Measurements from ENCODE around the gene SERPINF2. TPM values are rescaled to one million over a fixed set of nuclear protein-coding genes. Genes with fewer than 3 reads are reported as not detected.

The SERPINF2 gene
- total RNA-seq, 1 donor from 2014 or later: 20.6 TPM

- H3K36me3 ChIP-seq: peaks cover 13 to 26% of the 10 kb centered on the region in 2 donors
- TF ChIP-seq, protein P1, sequence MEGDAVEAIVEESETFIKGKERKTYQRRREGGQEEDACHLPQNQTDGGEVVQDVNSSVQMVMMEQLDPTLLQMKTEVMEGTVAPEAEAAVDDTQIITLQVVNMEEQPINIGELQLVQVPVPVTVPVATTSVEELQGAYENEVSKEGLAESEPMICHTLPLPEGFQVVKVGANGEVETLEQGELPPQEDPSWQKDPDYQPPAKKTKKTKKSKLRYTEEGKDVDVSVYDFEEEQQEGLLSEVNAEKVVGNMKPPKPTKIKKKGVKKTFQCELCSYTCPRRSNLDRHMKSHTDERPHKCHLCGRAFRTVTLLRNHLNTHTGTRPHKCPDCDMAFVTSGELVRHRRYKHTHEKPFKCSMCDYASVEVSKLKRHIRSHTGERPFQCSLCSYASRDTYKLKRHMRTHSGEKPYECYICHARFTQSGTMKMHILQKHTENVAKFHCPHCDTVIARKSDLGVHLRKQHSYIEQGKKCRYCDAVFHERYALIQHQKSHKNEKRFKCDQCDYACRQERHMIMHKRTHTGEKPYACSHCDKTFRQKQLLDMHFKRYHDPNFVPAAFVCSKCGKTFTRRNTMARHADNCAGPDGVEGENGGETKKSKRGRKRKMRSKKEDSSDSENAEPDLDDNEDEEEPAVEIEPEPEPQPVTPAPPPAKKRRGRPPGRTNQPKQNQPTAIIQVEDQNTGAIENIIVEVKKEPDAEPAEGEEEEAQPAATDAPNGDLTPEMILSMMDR (IDR thresholded peaks at IDR 0.05): peak in 2 of 3 experiments; percentile 12 to 15
- intact Hi-C loops (cut with DNase I): loop anchor here (2.0 kb wide), 3 partner anchors 60 to 140 kb away; partner anchors contain the start of gene RPA1
- peaks cover 8 to 18% of the 10 kb centered on the region in 2 donors for H3K4me1 ChIP-seq
- H3K27ac ChIP-seq: peak overlapping the region; percentile 82 to 84
- H3K9me3 ChIP-seq: no peaks in the 10 kb centered on the region
- H3K4me3 ChIP-seq: peak overlapping the region; percentile 65 to 91
- no peak for DNase-seq (ENCODE audit: low spot score in 2 of 2)
- no peaks in the 10 kb centered on the region for H3K27me3 ChIP-seq
Observed at GRCh38 chr17:1724869-1725641, 17.6 kb upstream of the SERPINF2 start.

DNA sequence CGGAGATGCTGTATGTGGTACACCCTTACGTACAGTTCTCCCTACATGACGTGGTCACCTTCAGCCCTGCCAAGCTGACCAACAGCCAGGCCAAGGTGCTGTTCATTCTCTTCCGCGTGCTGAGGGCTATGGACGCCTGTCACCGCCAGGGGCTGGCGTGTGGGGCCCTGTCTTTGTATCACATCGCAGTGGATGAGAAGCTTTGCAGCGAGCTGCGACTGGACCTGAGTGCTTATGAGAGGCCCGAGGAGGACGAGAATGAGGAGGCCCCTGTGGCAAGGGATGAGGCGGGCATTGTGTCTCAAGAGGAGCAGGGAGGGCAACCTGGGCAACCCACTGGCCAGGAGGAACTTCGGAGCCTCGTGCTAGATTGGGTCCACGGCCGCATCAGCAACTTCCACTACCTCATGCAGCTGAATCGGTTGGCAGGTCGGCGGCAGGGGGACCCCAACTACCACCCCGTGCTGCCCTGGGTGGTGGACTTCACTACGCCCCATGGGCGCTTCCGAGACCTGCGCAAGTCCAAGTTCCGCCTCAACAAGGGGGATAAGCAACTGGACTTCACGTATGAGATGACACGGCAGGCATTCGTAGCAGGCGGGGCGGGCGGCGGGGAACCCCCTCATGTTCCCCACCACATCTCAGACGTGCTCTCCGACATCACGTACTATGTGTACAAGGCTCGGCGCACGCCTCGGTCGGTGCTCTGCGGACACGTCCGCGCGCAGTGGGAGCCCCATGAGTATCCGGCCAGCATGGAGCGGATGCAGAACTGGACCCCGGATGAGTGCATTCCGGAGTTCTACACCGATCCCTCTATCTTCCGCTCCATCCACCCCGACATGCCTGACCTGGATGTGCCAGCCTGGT, 16.8 kb upstream of the SERPINF2 start:
- no peak overlapping the region for H3K27ac ChIP-seq
- no peak for DNase-seq (ENCODE audit: low spot score in 2 of 2)
- H3K9me3 ChIP-seq: no peaks in the 10 kb centered on the region
- peaks cover 13 to 33% of the 10 kb centered on the region in 2 donors for H3K36me3 ChIP-seq
- peaks cover 8 to 18% of the 10 kb centered on the region in 2 donors for H3K4me1 ChIP-seq
- no peaks in the 10 kb centered on the region for H3K27me3 ChIP-seq
- intact Hi-C loops (cut with DNase I): loop anchor here (2.0 kb wide), 3 partner anchors 59 to 139 kb away; partner anchors contain the start of gene RPA1
- TF ChIP-seq, protein P1 (IDR thresholded peaks at IDR 0.05): no peak
- peak overlapping the region; percentile 65 to 91 for H3K4me3 ChIP-seq

DNA sequence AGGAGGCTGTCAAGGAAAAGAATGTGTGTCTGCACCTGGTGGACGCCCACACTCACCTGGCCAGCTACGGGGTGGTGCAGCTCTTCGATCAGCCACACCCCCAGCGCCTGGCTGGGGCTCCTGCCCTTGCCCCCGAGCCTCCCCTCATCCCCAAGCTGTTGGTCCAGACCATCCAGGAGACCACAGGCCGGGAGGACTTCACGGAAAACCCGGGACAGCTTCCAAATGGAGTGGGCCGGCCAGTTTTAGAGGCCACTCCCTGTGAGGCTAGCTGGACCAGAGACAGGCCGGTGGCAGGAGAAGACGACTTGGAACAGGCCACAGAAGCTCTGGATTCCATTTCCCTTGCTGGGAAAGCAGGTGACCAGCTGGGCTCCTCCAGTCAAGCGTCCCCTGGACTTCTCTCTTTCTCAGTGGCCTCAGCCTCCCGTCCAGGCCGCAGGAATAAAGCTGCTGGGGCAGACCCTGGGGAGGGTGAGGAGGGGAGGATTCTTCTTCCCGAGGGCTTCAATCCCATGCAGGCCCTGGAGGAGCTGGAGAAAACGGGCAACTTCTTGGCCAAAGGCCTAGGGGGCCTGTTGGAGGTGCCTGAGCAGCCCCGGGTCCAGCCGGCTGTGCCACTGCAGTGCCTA, 15.9 kb upstream of the SERPINF2 start:
- TF ChIP-seq, protein P1 (IDR thresholded peaks at IDR 0.05): no peak
- Histone ChIP-seq H3K36me3 (peaks cover 13 to 36% of the 10 kb centered on the region in 2 donors), H3K27me3 (no peaks in the 10 kb centered on the region), H3K9me3 (no peaks in the 10 kb centered on the region), H3K4me1 (peaks cover 8 to 18% of the 10 kb centered on the region in 2 donors), H3K4me3 (no peak overlapping the region), H3K27ac (no peak overlapping the region)
- intact Hi-C loops (cut with DNase I): no loop called here
- DNase-seq (ENCODE audit: low spot score in 2 of 2): no peak

- DNase-seq (ENCODE audit: low spot score in 2 of 2): no peak
- peaks cover 13 to 38% of the 10 kb centered on the region in 2 donors for H3K36me3 ChIP-seq
- no peak overlapping the region for H3K27ac ChIP-seq
- H3K27me3 ChIP-seq: no peaks in the 10 kb centered on the region
- H3K4me3 ChIP-seq: no peak overlapping the region
- peaks cover 8 to 18% of the 10 kb centered on the region in 2 donors for H3K4me1 ChIP-seq
- intact Hi-C loops (cut with DNase I): no loop called here
- TF ChIP-seq, protein P1 (IDR thresholded peaks at IDR 0.05): no peak
- H3K9me3 ChIP-seq: no peaks in the 10 kb centered on the region
Observed at GRCh38 chr17:1727258-1727789, 15.3 kb upstream of the SERPINF2 start.

All from ascending aorta (tissue), 2 donors.